Nephron progenitor cell (in vitro differentiated cells): ENCODE data around the gene ICA1.

Experiments used
- DNase-seq: peaks from one replicate; pipeline ENCODE4 v3.0.0; 2021
- H3K27ac Mint-ChIP-seq: 2 replicates; pipeline ENCODE4 v1.8.0; 2021; ENCODE audit warnings: mild to moderate bottlenecking, moderate library complexity, mixed read lengths
- H3K27me3 Mint-ChIP-seq: 2 replicates; pipeline ENCODE4 v1.8.0; 2021; ENCODE audit warnings: mild to moderate bottlenecking, low read depth, mixed read lengths; ENCODE audit not compliant: poor library complexity
- H3K36me3 Mint-ChIP-seq: 2 replicates; pipeline ENCODE4 v1.8.0; 2021; ENCODE audit warnings: low read depth, mixed read lengths
- H3K4me1 Mint-ChIP-seq: 2 replicates; pipeline ENCODE4 v1.8.0; 2021; ENCODE audit warnings: mixed read lengths
- H3K4me3 Mint-ChIP-seq: 2 replicates; pipeline ENCODE4 v1.8.0; 2021; ENCODE audit warnings: mild to moderate bottlenecking, moderate library complexity, mixed read lengths
- H3K9me3 Mint-ChIP-seq: 2 replicates; pipeline ENCODE4 v1.8.0; 2021; ENCODE audit warnings: mild to moderate bottlenecking, moderate library complexity, mixed read lengths
- TF ChIP-seq, protein P1 (sequence below): fragments of 200-600 bp; sonication (generic); IDR thresholded peaks from 2 replicates; pipeline ENCODE4 v1.5.0; 2021; ENCODE audit warnings: antibody characterized with exemption

Gene ICA1

DNA sequence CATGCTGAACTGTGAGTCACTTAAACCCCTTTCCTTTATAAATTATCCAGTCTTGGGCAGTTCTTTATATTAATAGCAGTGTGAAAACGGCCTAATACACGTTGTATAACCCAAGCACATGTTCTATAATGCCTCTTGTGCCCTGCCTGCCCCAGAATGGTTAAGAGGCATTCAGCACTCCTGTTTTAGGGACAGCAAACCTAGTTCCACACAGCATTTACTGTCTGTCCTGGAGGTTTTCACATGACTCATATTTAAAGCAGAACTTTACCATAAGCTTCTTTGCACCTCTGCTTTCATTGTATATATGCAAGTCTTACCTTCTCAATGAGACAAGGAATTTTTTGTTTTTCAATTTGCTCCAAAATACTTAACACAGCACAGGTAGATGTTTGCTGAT, 144.8 kb downstream of the ICA1 start:
- DNase-seq: no peak
- Mint-ChIP-seq H3K36me3 (no peaks in the 10 kb centered on the region), H3K4me1 (peaks cover 5% of the 10 kb centered on the region), H3K27ac (no peak overlapping the region), H3K4me3 (no peak overlapping the region), H3K9me3 (peaks cover 6% of the 10 kb centered on the region), H3K27me3 (no peaks in the 10 kb centered on the region)
- TF ChIP-seq, protein P1, sequence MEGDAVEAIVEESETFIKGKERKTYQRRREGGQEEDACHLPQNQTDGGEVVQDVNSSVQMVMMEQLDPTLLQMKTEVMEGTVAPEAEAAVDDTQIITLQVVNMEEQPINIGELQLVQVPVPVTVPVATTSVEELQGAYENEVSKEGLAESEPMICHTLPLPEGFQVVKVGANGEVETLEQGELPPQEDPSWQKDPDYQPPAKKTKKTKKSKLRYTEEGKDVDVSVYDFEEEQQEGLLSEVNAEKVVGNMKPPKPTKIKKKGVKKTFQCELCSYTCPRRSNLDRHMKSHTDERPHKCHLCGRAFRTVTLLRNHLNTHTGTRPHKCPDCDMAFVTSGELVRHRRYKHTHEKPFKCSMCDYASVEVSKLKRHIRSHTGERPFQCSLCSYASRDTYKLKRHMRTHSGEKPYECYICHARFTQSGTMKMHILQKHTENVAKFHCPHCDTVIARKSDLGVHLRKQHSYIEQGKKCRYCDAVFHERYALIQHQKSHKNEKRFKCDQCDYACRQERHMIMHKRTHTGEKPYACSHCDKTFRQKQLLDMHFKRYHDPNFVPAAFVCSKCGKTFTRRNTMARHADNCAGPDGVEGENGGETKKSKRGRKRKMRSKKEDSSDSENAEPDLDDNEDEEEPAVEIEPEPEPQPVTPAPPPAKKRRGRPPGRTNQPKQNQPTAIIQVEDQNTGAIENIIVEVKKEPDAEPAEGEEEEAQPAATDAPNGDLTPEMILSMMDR: no peak

DNA sequence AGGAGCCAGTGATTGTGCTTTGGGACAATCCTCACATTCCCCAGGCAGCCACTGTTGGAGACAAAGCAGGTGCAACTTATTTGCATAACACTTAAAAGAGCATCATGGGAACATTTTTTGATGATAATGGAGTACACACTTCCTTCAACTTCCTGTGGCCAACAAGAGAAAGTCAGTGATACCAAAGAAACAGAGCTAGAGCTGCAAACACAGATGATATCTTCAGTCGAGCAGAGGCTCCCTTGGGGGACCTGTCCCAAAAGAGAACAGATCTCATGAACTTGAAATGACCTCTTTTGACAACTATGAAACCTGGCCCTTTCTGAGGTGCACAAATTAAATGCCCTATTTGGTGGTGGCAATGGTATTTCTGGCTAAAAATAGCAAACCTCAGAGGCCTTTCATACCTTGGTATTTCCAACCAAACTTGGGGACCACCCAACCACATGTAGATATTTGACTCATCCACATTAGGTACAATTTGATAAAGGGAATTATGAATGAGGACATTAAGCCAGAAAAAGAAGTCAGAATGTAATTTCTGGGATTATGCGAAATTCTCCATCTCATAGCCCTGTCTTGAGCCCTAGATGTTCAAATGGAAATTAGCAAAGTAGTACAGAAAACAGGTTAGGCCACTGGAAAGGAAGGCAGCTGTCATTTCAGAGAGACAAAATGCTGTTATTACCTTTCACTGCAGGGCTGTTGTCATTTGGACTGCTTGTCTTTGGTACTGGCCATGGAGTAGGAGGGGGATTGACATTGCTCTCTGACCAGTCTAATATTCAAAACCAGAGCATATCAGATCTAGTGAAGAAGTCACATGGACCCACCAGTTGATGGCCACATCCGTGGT, 146.2 kb downstream of the ICA1 start:
- TF ChIP-seq, protein P1: no peak

DNA sequence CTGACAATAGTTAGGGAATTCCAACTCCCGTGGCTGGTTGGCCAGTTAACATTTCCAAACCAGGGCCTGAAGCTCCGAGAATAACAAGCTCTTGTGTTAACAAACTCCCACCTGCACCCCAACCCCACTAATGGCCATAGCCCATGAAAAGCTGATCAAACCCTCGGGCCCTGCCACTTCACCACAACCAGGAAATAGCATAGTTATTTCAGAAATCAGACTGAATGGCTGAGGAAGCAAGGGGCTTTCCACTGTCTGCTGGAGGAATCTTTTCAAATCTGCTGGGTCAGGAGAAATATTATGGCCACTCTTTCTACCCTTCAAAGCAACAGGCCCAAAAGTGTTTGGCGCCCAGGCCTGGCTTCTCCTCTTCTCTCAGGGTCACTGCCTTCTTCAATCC, 147.8 kb downstream of the ICA1 start:
- peaks cover 9% of the 10 kb centered on the region for H3K4me1 Mint-ChIP-seq
- H3K36me3 Mint-ChIP-seq: no peaks in the 10 kb centered on the region
- TF ChIP-seq, protein P1: no peak
- no peak for DNase-seq
- peaks cover 3% of the 10 kb centered on the region for H3K27me3 Mint-ChIP-seq
- peaks cover 6% of the 10 kb centered on the region for H3K9me3 Mint-ChIP-seq
- H3K27ac Mint-ChIP-seq: no peak overlapping the region
- no peak overlapping the region for H3K4me3 Mint-ChIP-seq

More for the DNA sequence above, 146.2 kb downstream of the ICA1 start:
- H3K4me3 Mint-ChIP-seq: no peak overlapping the region
- H3K9me3 Mint-ChIP-seq: peaks cover 6% of the 10 kb centered on the region
- no peak overlapping the region for H3K27ac Mint-ChIP-seq
- H3K27me3 Mint-ChIP-seq: peaks cover 3% of the 10 kb centered on the region
- DNase-seq: no peak
- peaks cover 9% of the 10 kb centered on the region for H3K4me1 Mint-ChIP-seq
- H3K36me3 Mint-ChIP-seq: no peaks in the 10 kb centered on the region

DNA sequence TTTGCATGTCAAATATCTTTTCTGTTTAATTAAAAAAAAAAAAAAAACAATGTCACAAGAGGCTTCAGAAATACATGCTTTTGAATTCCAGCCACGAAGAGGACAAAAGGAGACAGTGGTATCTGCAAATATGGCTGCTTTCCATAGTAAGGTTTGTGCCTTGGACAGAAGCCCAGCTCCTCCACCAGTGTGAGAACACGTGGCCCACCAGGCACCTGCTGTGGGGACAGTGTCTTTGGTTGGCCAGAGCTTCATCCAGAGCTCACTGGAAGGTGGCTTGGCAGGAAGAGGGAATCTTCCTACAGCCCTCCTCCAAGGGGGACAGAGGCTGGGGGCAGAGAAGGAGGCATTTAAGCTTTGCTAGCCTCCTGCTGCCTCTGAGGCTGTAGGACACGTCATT, 148.8 kb downstream of the ICA1 start:
- Mint-ChIP-seq H3K27me3 (peaks cover 3% of the 10 kb centered on the region), H3K27ac (no peak overlapping the region), H3K9me3 (peaks cover 6% of the 10 kb centered on the region), H3K36me3 (no peaks in the 10 kb centered on the region), H3K4me1 (peaks cover 9% of the 10 kb centered on the region), H3K4me3 (no peak overlapping the region)
- TF ChIP-seq, protein P1: no peak
- DNase-seq: no peak

DNA sequence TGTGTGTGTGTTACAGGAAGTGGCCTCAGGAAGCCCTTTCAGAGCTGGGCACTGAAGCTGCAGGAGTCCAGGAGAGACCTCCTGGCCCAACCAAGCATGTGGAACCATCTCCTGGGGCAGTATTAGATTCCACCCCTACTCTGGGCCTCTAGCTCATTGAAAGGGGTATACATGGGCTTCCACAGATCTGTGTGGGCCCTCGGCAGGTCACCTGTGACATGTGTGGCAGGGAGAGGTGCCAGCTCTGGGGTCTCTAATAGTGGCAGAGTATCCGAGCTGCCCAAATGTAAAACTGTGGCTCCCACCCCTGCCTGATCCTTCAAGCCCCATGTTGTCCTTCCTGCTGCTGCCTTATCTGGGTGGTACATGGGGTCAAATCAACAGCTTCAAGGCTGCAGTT, 149.3 kb downstream of the ICA1 start:
- H3K4me1 Mint-ChIP-seq: peaks cover 9% of the 10 kb centered on the region
- TF ChIP-seq, protein P1: no peak

More for the DNA sequence above, 149.3 kb downstream of the ICA1 start:
- H3K27ac Mint-ChIP-seq: no peak overlapping the region
- H3K9me3 Mint-ChIP-seq: peaks cover 6% of the 10 kb centered on the region
- peaks cover 3% of the 10 kb centered on the region for H3K27me3 Mint-ChIP-seq
- H3K36me3 Mint-ChIP-seq: no peaks in the 10 kb centered on the region
- H3K4me3 Mint-ChIP-seq: no peak overlapping the region
- DNase-seq: no peak
